Ovary (tissue), 9 donors: ENCODE measurements around the gene ACTN2. TPM values are rescaled to one million over a fixed set of nuclear protein-coding genes. Genes with fewer than 3 reads are reported as not detected.

Source experiments
- DNase-seq, 5 donors: peaks; one replicate each; pipeline ENCODE4 v3.0.0-alpha.2; 2019 to 2020
- H3K27ac ChIP-seq, 2 donors: fragments of 200-600 bp; one replicate each; pipeline versions ENCODE4 v1.5.1 to v1.8.0; 2019 to 2022
- H3K27me3 ChIP-seq: fragments of 200-600 bp; one replicate; pipeline ENCODE4 v1.8.0; 2022
- H3K36me3 ChIP-seq: fragments of 200-600 bp; sonication (generic); one replicate; pipeline ENCODE4 v1.5.1; 2019
- H3K4me1 ChIP-seq: one replicate; pipeline ENCODE4 v1.8.1; 2013; ENCODE audit warnings: mild to moderate bottlenecking, moderate library complexity; ENCODE audit not compliant: insufficient read depth
- H3K4me3 ChIP-seq: fragments of 200-600 bp; sonication (generic); one replicate; pipeline ENCODE4 v1.5.1; 2017
- H3K9me3 ChIP-seq, 2 donors: fragments of 200-600 bp in 1 of 2; sonication (generic) in 1 of 2; one replicate each; pipeline versions ENCODE4 v1.5.1 to v1.8.1; 2013 to 2019; ENCODE audit warnings: mild to moderate bottlenecking in 1 of 2, moderate library complexity in 1 of 2
- EP300 ChIP-seq: sonication (generic); formaldehyde crosslinking; IDR thresholded peaks from one replicate; pipeline ENCODE4 v1.6.1; 2017; ENCODE audit warnings: antibody characterized with exemption
- POLR2A ChIP-seq: fragments of 450-650 bp; IDR thresholded peaks from one replicate; pipeline ENCODE4 v1.6.1; 2017; ENCODE audit warnings: antibody characterized with exemption, mild to moderate bottlenecking, moderate library complexity
- WGBS, 3 donors: extraction: QIAGEN DNeasy Blood & Tissue Kit in 1 of 3; methylation state at CpG; one replicate each; pipeline versions ENCODE4 v1.1.5 to v1.1.7; 2013 to 2017; 5-methylcytosine and 5-hydroxymethylcytosine counted together
- intact Hi-C, 4 donors: fragments of 100-400 bp; cut with DNase I; formaldehyde crosslinking; loops; one replicate each; pipeline versions ENCODE4 v1.11.0 to v1.15.1; 2022 to 2023
- polyA plus RNA-seq, 2 donors: library from polyadenylated mRNA; stranded (reverse); fragments of 200-250 nt in 1 of 2; fragments of 350-450 nt in 1 of 2; fragmentation: Illumina TruSeq in 1 of 2; extraction: RNeasy Lipid Tissue Mini Kit (QIAGEN cat#74804) in 1 of 2; gene quantifications; one replicate each; pipeline ENCODE4 v1.2.3, GENCODE V29; 2013 to 2014
- total RNA-seq, 7 donors: library from RNA; depleted of rRNA in 2 of 7; stranded (reverse); fragments of >200 nt in 2 of 7; fragmentation: NEBNext Ultra II Directional in 3 of 7; extraction: Animal tissue kit (Norgen Biotek cat#: 25700) in 3 of 7; gene quantifications; one replicate each; pipeline versions ENCODE4 v1.1.0 to v1.2.4, GENCODE V29; 2016 to 2023
- TF ChIP-seq, protein P1 (sequence below), 3 donors: fragments of 450-650 bp in 2 of 3; fragments of 200-600 bp in 1 of 3; IDR thresholded peaks; one replicate each; pipeline versions ENCODE4 v1.5.1 to v1.8.0; 2016 to 2022; ENCODE audit warnings: antibody characterized with exemption in 3 of 3, mild to moderate bottlenecking in 1 of 3
- donor health status: DM: no; HTN: no; CAD: no; lungs with moderate emphysema.
- donor health status: DM: no; HTN: no; CAD: no.
- donor health status: Bipolar disorder and iron deficiency.
- donor health status: DM: yes; HTN: yes; CAD: no.
- donor health status: DM: no; HTN: no; CAD: no.
- donor health status: DM: yes; HTN: yes; CAD: no.

ACTN2 gene
- total and polyA plus RNA-seq, 9 donors = 0.34 to 2.7 (median 1.1) TPM

- 29 to 36% (median 31%) methylated on average over 5 of the region's 5 CpGs for WGBS, 3 donors
- no peaks in the 10 kb centered on the region for H3K36me3 ChIP-seq
These were observed 12.9 kb upstream of the ACTN2 start for GRCh38 chr1:236673289-236673919.

GRCh38 chr1:236677641-236678235, 8.6 kb upstream of the ACTN2 start:
- Histone ChIP-seq H3K4me1 (peaks cover 2% of the 10 kb centered on the region), H3K36me3 (no peaks in the 10 kb centered on the region), H3K4me3 (no peak overlapping the region), H3K27ac (no peak overlapping the region), H3K27me3 (no peaks in the 10 kb centered on the region), H3K9me3 (no peaks in the 10 kb centered on the region)
- DNase-seq = no peak
- TF ChIP-seq EP300 = no peak
- TF ChIP-seq POLR2A = no peak
- TF ChIP-seq, protein P1, sequence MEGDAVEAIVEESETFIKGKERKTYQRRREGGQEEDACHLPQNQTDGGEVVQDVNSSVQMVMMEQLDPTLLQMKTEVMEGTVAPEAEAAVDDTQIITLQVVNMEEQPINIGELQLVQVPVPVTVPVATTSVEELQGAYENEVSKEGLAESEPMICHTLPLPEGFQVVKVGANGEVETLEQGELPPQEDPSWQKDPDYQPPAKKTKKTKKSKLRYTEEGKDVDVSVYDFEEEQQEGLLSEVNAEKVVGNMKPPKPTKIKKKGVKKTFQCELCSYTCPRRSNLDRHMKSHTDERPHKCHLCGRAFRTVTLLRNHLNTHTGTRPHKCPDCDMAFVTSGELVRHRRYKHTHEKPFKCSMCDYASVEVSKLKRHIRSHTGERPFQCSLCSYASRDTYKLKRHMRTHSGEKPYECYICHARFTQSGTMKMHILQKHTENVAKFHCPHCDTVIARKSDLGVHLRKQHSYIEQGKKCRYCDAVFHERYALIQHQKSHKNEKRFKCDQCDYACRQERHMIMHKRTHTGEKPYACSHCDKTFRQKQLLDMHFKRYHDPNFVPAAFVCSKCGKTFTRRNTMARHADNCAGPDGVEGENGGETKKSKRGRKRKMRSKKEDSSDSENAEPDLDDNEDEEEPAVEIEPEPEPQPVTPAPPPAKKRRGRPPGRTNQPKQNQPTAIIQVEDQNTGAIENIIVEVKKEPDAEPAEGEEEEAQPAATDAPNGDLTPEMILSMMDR (IDR thresholded peaks at IDR 0.05) = no peak
- WGBS, 3 donors = 74 to 75% (median 75%) methylated on average over 3 of the region's 3 CpGs
- intact Hi-C loops = no loop called here

More at GRCh38 chr1:236673289-236673919, 12.9 kb upstream of the ACTN2 start:
- TF ChIP-seq, protein P1 (IDR thresholded peaks at IDR 0.05) = no peak
- no peak for TF ChIP-seq EP300
- no peak for TF ChIP-seq POLR2A
- H3K4me3 ChIP-seq = no peak overlapping the region
- peaks cover 4% of the 10 kb centered on the region for H3K4me1 ChIP-seq
- intact Hi-C loops = no loop called here
- H3K27me3 ChIP-seq = no peaks in the 10 kb centered on the region
- no peaks in the 10 kb centered on the region for H3K9me3 ChIP-seq
- H3K27ac ChIP-seq = no peak overlapping the region
- no peak for DNase-seq

GRCh38 chr1:236681219-236681618, 5.1 kb upstream of the ACTN2 start:
- H3K4me1 ChIP-seq = peaks cover 2% of the 10 kb centered on the region
- no peak for DNase-seq
- no peaks in the 10 kb centered on the region for H3K36me3 ChIP-seq
- H3K27ac ChIP-seq = no peak overlapping the region
- WGBS, 3 donors = 17 to 31% (median 17%) methylated on average over 3 of the region's 3 CpGs
- TF ChIP-seq, protein P1 (IDR thresholded peaks at IDR 0.05) = no peak
- TF ChIP-seq EP300 (no peak), POLR2A (no peak)
- intact Hi-C loops = no loop called here
- no peaks in the 10 kb centered on the region for H3K27me3 ChIP-seq
- H3K4me3 ChIP-seq = no peak overlapping the region
- H3K9me3 ChIP-seq = no peaks in the 10 kb centered on the region

DNA sequence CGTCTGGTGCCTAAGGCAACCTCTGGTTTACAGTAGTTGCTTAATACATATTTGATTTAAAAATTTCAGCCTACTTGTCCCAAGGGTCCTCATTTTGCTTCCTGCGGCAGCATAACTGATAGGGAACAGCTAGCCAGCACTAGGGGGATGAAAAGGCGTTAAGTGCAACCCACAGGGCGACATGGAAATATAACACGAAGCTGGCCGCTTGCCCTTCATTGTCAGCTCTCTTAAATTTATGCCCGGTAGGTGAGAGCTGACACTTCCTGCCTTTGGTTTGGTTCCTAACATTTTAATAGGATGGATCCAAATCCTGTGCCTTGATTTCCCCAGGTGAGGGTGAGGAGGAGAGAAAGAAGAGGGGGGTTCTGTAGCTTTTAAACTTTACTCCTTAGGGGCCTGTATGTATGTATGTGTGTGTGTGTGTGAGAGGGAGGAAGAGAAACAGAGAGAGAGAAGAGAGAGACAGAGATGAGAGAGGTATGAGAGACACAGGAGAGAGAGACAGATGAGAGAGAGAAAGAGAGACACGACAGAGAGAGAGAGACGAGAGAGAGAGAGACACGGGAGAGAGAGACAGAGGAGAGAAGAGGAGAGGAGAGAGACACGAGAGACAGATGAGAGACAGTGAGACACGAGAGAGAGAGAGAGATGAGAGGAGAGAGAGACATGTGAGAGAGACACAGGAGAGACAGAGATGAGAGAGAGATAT, 938 bp upstream of the ACTN2 start:
- TF ChIP-seq POLR2A (no peak), EP300 (no peak)
- TF ChIP-seq, protein P1 (IDR thresholded peaks at IDR 0.05) = no peak
- Histone ChIP-seq H3K9me3 (no peaks in the 10 kb centered on the region), H3K27me3 (no peaks in the 10 kb centered on the region), H3K4me3 (no peak overlapping the region), H3K4me1 (peaks cover 7% of the 10 kb centered on the region), H3K27ac (no peak overlapping the region), H3K36me3 (no peaks in the 10 kb centered on the region)
- WGBS, 3 donors = 78 to 83% (median 80%) methylated on average over 12 of the region's 12 CpGs
- intact Hi-C loops = no loop called here
- DNase-seq = peak in 2 of 5 donors; percentile 21 to 23
